ENCODE results near the gene HSPA1A.

- TF ChIP-seq EZH2 (IDR thresholded peaks at IDR 0.05; ENCODE audit: low read length) (no peak), CTCF (optimal IDR thresholded peaks at IDR 0.05 in 1 of 3, IDR thresholded peaks at IDR 0.05 in 1 of 3, conservative IDR thresholded peaks at IDR 0.05 in 1 of 3; ENCODE audit: extremely low read depth in 1 of 3, insufficient read depth in 2 of 3, low read length in 3 of 3) (no peak)
Observed at GRCh38 chr6:31767096-31767645, 48.2 kb upstream of the HSPA1A start.
